ENCODE results near the gene KLHDC3. TPM values are rescaled to one million over a fixed set of nuclear protein-coding genes. Genes with fewer than 3 reads are reported as not detected.
A peak's percentile ranks its signal among the peaks of the same experiment; 100 is the strongest.

Gene KLHDC3
- total and polyA plus RNA-seq, 2 of the 8 experiments (the other 6 are each of a cell fraction or from before 2014, with no cell fraction given), result 181 to 203 TPM

DNA sequence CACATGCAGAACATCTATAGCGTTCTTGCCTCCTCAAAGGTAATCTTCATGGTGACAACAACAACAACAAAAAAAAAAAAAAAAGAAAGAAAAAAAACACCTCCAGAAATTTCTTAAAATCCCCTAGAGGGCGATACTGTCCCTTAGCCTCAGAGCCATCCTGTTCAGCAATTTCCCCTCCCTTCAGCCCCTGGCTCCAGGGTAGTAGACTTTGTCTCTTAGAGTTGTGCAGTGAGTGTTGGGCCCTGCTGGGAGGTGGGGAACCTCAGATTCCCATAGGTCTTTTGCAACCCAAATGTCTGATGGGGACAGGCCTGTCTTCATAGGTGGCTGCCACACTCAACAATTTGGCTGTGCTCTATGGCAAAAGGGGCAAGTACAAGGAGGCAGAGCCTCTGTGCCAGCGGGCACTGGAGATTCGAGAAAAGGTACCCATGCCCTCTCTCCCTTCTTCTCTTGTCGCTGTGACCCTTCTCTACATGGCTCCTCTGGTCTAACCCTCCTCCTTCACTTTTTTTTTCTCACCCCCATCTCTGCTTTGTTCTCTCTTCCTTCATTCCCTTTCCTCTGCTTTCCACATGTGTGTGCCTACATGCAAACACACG, 56.1 kb downstream of the KLHDC3 start (continued):
- TF ChIP-seq, protein P1, sequence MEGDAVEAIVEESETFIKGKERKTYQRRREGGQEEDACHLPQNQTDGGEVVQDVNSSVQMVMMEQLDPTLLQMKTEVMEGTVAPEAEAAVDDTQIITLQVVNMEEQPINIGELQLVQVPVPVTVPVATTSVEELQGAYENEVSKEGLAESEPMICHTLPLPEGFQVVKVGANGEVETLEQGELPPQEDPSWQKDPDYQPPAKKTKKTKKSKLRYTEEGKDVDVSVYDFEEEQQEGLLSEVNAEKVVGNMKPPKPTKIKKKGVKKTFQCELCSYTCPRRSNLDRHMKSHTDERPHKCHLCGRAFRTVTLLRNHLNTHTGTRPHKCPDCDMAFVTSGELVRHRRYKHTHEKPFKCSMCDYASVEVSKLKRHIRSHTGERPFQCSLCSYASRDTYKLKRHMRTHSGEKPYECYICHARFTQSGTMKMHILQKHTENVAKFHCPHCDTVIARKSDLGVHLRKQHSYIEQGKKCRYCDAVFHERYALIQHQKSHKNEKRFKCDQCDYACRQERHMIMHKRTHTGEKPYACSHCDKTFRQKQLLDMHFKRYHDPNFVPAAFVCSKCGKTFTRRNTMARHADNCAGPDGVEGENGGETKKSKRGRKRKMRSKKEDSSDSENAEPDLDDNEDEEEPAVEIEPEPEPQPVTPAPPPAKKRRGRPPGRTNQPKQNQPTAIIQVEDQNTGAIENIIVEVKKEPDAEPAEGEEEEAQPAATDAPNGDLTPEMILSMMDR (IDR thresholded peaks at IDR 0.05; ENCODE audit: control extremely low read depth in 1 of 3, insufficient read depth in 1 of 3, low read depth in 1 of 3, low read length in 3 of 3), result peak; percentile 25 to 73 (median 48)
- 0 out of 2 replicates have a peak, but pooled peaks have one; percentile 23 for TF ChIP-seq CREB1 (IDR thresholded peaks at IDR 0.05)
- TF ChIP-seq EGR1 (IDR thresholded peaks at IDR 0.05; ENCODE audit: borderline replicate concordance, low read depth, low read length), result no peak

Other genes starting within 250 kb of the KLHDC3 start
- 12.2 and 12.7 TPM in 2 replicates for gene BICRAL, start 232.2 kb upstream of the KLHDC3 start, total RNA-seq (2021; fragmentation: NEBNext Ultra II Directional; extraction: Animal tissue kit (Norgen Biotek cat#: 25700))
- gene BICRAL, start 232.2 kb upstream of the KLHDC3 start, polyA plus RNA-seq (2011; rRNA removed), result 6.9 and 9.4 TPM in 2 replicates
- 112 and 117 TPM in 2 replicates for gene RPL7L1, start 134.6 kb upstream of the KLHDC3 start, total RNA-seq (2021; fragmentation: NEBNext Ultra II Directional; extraction: Animal tissue kit (Norgen Biotek cat#: 25700))
- 29.3 and 31.0 TPM in 2 replicates for gene RPL7L1, start 134.6 kb upstream of the KLHDC3 start, polyA plus RNA-seq (2011; rRNA removed)
- not detected in 2 replicates for gene PTCRA, start 98.2 kb upstream of the KLHDC3 start, total RNA-seq (2021; fragmentation: NEBNext Ultra II Directional; extraction: Animal tissue kit (Norgen Biotek cat#: 25700))
- not detected in 2 replicates for gene PTCRA, start 98.2 kb upstream of the KLHDC3 start, polyA plus RNA-seq (2011; rRNA removed)
- 64.5 and 67.9 TPM in 2 replicates for gene CNPY3, start 84.8 kb upstream of the KLHDC3 start, total RNA-seq (2021; fragmentation: NEBNext Ultra II Directional; extraction: Animal tissue kit (Norgen Biotek cat#: 25700))
- gene CNPY3, start 84.8 kb upstream of the KLHDC3 start, polyA plus RNA-seq (2011; rRNA removed), result 49.6 and 64.1 TPM in 2 replicates
- 1.8 TPM in 2 replicates for gene GNMT, start 53.5 kb upstream of the KLHDC3 start, total RNA-seq (2021; fragmentation: NEBNext Ultra II Directional; extraction: Animal tissue kit (Norgen Biotek cat#: 25700))
- 3.4 and 4.3 TPM in 2 replicates for gene GNMT, start 53.5 kb upstream of the KLHDC3 start, polyA plus RNA-seq (2011; rRNA removed)
- 11.7 and 12.5 TPM in 2 replicates for gene PEX6, start 35.1 kb upstream of the KLHDC3 start, total RNA-seq (2021; fragmentation: NEBNext Ultra II Directional; extraction: Animal tissue kit (Norgen Biotek cat#: 25700))
- gene PEX6, start 35.1 kb upstream of the KLHDC3 start, polyA plus RNA-seq (2011; rRNA removed), result 6.4 and 11.6 TPM in 2 replicates
- gene PPP2R5D, start 29.7 kb upstream of the KLHDC3 start, total RNA-seq (2021; fragmentation: NEBNext Ultra II Directional; extraction: Animal tissue kit (Norgen Biotek cat#: 25700)), result 52.1 and 52.4 TPM in 2 replicates
- 55.7 and 68.1 TPM in 2 replicates for gene PPP2R5D, start 29.7 kb upstream of the KLHDC3 start, polyA plus RNA-seq (2011; rRNA removed)
- gene MEA1, start 303 bp upstream of the KLHDC3 start, total RNA-seq (2021; fragmentation: NEBNext Ultra II Directional; extraction: Animal tissue kit (Norgen Biotek cat#: 25700)), result 94.2 and 102 TPM in 2 replicates
- 96.2 and 96.4 TPM in 2 replicates for gene MEA1, start 303 bp upstream of the KLHDC3 start, polyA plus RNA-seq (2011; rRNA removed)
- 89.6 and 92.3 TPM in 2 replicates for gene RRP36, start 7.4 kb downstream of the KLHDC3 start, total RNA-seq (2021; fragmentation: NEBNext Ultra II Directional; extraction: Animal tissue kit (Norgen Biotek cat#: 25700))
- gene RRP36, start 7.4 kb downstream of the KLHDC3 start, polyA plus RNA-seq (2011; rRNA removed), result 20.6 and 33.9 TPM in 2 replicates
- gene CUL7, start 39.6 kb downstream of the KLHDC3 start, total RNA-seq (2021; fragmentation: NEBNext Ultra II Directional; extraction: Animal tissue kit (Norgen Biotek cat#: 25700)), result 10.8 and 11.4 TPM in 2 replicates
- 15.0 and 19.1 TPM in 2 replicates for gene CUL7, start 39.6 kb downstream of the KLHDC3 start, polyA plus RNA-seq (2011; rRNA removed)
- gene MRPL2, start 45.2 kb downstream of the KLHDC3 start, total RNA-seq (2021; fragmentation: NEBNext Ultra II Directional; extraction: Animal tissue kit (Norgen Biotek cat#: 25700)), result 97.7 and 99.9 TPM in 2 replicates
- gene MRPL2, start 45.2 kb downstream of the KLHDC3 start, polyA plus RNA-seq (2011; rRNA removed), result 58.7 and 61.0 TPM in 2 replicates
- gene KLC4, start 45.4 kb downstream of the KLHDC3 start, total RNA-seq (2021; fragmentation: NEBNext Ultra II Directional; extraction: Animal tissue kit (Norgen Biotek cat#: 25700)), result 27.7 and 28.5 TPM in 2 replicates
- gene KLC4, start 45.4 kb downstream of the KLHDC3 start, polyA plus RNA-seq (2011; rRNA removed), result 15.7 and 23.8 TPM in 2 replicates
- gene PTK7, start 62.1 kb downstream of the KLHDC3 start, total RNA-seq (2021; fragmentation: NEBNext Ultra II Directional; extraction: Animal tissue kit (Norgen Biotek cat#: 25700)), result 130 and 138 TPM in 2 replicates
- 110 and 133 TPM in 2 replicates for gene PTK7, start 62.1 kb downstream of the KLHDC3 start, polyA plus RNA-seq (2011; rRNA removed)
- gene SRF, start 157.0 kb downstream of the KLHDC3 start, total RNA-seq (2021; fragmentation: NEBNext Ultra II Directional; extraction: Animal tissue kit (Norgen Biotek cat#: 25700)), result 49.0 and 52.7 TPM in 2 replicates
- 69.5 and 88.6 TPM in 2 replicates for gene SRF, start 157.0 kb downstream of the KLHDC3 start, polyA plus RNA-seq (2011; rRNA removed)
- gene CUL9, start 167.9 kb downstream of the KLHDC3 start, total RNA-seq (2021; fragmentation: NEBNext Ultra II Directional; extraction: Animal tissue kit (Norgen Biotek cat#: 25700)), result 9.8 and 10.5 TPM in 2 replicates
- 7.7 and 10.2 TPM in 2 replicates for gene CUL9, start 167.9 kb downstream of the KLHDC3 start, polyA plus RNA-seq (2011; rRNA removed)
- gene DNPH1, start 215.2 kb downstream of the KLHDC3 start, total RNA-seq (2021; fragmentation: NEBNext Ultra II Directional; extraction: Animal tissue kit (Norgen Biotek cat#: 25700)), result 33.9 and 37.2 TPM in 2 replicates
- 134 and 168 TPM in 2 replicates for gene DNPH1, start 215.2 kb downstream of the KLHDC3 start, polyA plus RNA-seq (2011; rRNA removed)
- 1.5 and 1.6 TPM in 2 replicates for gene TTBK1, start 229.2 kb downstream of the KLHDC3 start, total RNA-seq (2021; fragmentation: NEBNext Ultra II Directional; extraction: Animal tissue kit (Norgen Biotek cat#: 25700))
- 0.53 and 0.63 TPM in 2 replicates for gene TTBK1, start 229.2 kb downstream of the KLHDC3 start, polyA plus RNA-seq (2011; rRNA removed)

All from H1 (cell line).